ENCODE data around the gene MACROH2A2. TPM values are rescaled to one million over a fixed set of nuclear protein-coding genes. Genes with fewer than 3 reads are reported as not detected.

Gene MACROH2A2
- total and polyA plus RNA-seq, 2 experiments from 2014 or later, result 11.6 to 16.2 TPM

GRCh38 chr10:70139151-70139996, 86.7 kb downstream of the MACROH2A2 start:
- Histone ChIP-seq H3K79me2 (replicated peaks; ENCODE audit: insufficient read depth) (0 out of 2 replicates have a peak, but pooled peaks cover 1% of the 10 kb centered on the region), H3F3A (replicated peaks; ENCODE audit: low read depth) (no peaks in the 10 kb centered on the region), H3K4me1 (ENCODE audit: insufficient read depth) (0 out of 2 replicates have a peak, but pooled peaks cover under 1% of the 10 kb centered on the region), H3K4me2 (no peak overlapping the region), H3K27ac (ENCODE audit: low read depth) (no peak overlapping the region), H3K36me3 (ENCODE audit: insufficient read depth) (no peaks in the 10 kb centered on the region), H2AFZ (no peak overlapping the region), H3K4me3 (no peak overlapping the region), H3K27me3 (ENCODE audit: insufficient read depth) (peaks cover under 1% of the 10 kb centered on the region; the same call in 1 of the 2 replicates), H3K9me2 (ENCODE audit: insufficient read depth) (no peaks in the 10 kb centered on the region), H4K20me1 (replicated peaks; ENCODE audit: insufficient read depth) (no peaks in the 10 kb centered on the region)
- ATAC-seq (peak; percentile 82), DNase-seq (ENCODE audit: low spot score) (peak; percentile 33)
- no peak overlapping the region for H3K27ac Mint-ChIP-seq
- peaks cover 9% of the 10 kb centered on the region for H3K27me3 Mint-ChIP-seq (ENCODE audit: insufficient read depth, low read depth, poor library complexity)
- H3K4me3 Mint-ChIP-seq, result no peak overlapping the region
- peaks cover 3% of the 10 kb centered on the region for H3K4me1 Mint-ChIP-seq
- H3K36me3 Mint-ChIP-seq (ENCODE audit: low read depth), result peaks cover 3% of the 10 kb centered on the region; the same call in 2 of the 3 replicates
- no peak for TF ChIP-seq NANOG (IDR thresholded peaks at IDR 0.05; ENCODE audit: borderline replicate concordance)
- TF ChIP-seq, protein P1, sequence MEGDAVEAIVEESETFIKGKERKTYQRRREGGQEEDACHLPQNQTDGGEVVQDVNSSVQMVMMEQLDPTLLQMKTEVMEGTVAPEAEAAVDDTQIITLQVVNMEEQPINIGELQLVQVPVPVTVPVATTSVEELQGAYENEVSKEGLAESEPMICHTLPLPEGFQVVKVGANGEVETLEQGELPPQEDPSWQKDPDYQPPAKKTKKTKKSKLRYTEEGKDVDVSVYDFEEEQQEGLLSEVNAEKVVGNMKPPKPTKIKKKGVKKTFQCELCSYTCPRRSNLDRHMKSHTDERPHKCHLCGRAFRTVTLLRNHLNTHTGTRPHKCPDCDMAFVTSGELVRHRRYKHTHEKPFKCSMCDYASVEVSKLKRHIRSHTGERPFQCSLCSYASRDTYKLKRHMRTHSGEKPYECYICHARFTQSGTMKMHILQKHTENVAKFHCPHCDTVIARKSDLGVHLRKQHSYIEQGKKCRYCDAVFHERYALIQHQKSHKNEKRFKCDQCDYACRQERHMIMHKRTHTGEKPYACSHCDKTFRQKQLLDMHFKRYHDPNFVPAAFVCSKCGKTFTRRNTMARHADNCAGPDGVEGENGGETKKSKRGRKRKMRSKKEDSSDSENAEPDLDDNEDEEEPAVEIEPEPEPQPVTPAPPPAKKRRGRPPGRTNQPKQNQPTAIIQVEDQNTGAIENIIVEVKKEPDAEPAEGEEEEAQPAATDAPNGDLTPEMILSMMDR (conservative IDR thresholded peaks at IDR 0.05; ENCODE audit: low read depth in 2 of 2), result peak; percentile 28 to 46; a peak in 3 of 4 replicates
- no peaks in the 10 kb centered on the region for H3K9me3 Mint-ChIP-seq

- no peaks in the 10 kb centered on the region for H3K9me3 Mint-ChIP-seq
- ATAC-seq (no peak), DNase-seq (ENCODE audit: low spot score) (no peak)
- Histone ChIP-seq H3K4me2 (no peak overlapping the region), H3K4me3 (no peak overlapping the region), H3K79me2 (replicated peaks; ENCODE audit: insufficient read depth) (0 out of 2 replicates have a peak, but pooled peaks cover 7% of the 10 kb centered on the region), H3K9me2 (ENCODE audit: insufficient read depth) (no peaks in the 10 kb centered on the region), H3K36me3 (ENCODE audit: insufficient read depth) (no peaks in the 10 kb centered on the region), H3K27me3 (ENCODE audit: insufficient read depth) (peaks cover 5% of the 10 kb centered on the region; the same call in 1 of the 2 replicates), H4K20me1 (replicated peaks; ENCODE audit: insufficient read depth) (no peaks in the 10 kb centered on the region; the same call in 1 of the 2 replicates), H3F3A (replicated peaks; ENCODE audit: low read depth) (no peaks in the 10 kb centered on the region), H2AFZ (no peak overlapping the region), H3K27ac (ENCODE audit: low read depth) (no peak overlapping the region), H3K4me1 (ENCODE audit: insufficient read depth) (peaks cover 6% of the 10 kb centered on the region; the same call in 1 of the 2 replicates)
- peaks cover 9% of the 10 kb centered on the region for H3K27me3 Mint-ChIP-seq (ENCODE audit: insufficient read depth, low read depth, poor library complexity)
- H3K4me3 Mint-ChIP-seq, result no peak overlapping the region
- H3K36me3 Mint-ChIP-seq (ENCODE audit: low read depth), result peaks cover 3% of the 10 kb centered on the region; the same call in 2 of the 3 replicates
- H3K27ac Mint-ChIP-seq, result no peak overlapping the region
- peaks cover 8% of the 10 kb centered on the region for H3K4me1 Mint-ChIP-seq
- TF ChIP-seq JUNB (IDR thresholded peaks at IDR 0.05; ENCODE audit: unreplicated experiment) (no peak), STAT1 (IDR thresholded peaks at IDR 0.05; ENCODE audit: unreplicated experiment) (no peak)
- TF ChIP-seq, protein P2, sequence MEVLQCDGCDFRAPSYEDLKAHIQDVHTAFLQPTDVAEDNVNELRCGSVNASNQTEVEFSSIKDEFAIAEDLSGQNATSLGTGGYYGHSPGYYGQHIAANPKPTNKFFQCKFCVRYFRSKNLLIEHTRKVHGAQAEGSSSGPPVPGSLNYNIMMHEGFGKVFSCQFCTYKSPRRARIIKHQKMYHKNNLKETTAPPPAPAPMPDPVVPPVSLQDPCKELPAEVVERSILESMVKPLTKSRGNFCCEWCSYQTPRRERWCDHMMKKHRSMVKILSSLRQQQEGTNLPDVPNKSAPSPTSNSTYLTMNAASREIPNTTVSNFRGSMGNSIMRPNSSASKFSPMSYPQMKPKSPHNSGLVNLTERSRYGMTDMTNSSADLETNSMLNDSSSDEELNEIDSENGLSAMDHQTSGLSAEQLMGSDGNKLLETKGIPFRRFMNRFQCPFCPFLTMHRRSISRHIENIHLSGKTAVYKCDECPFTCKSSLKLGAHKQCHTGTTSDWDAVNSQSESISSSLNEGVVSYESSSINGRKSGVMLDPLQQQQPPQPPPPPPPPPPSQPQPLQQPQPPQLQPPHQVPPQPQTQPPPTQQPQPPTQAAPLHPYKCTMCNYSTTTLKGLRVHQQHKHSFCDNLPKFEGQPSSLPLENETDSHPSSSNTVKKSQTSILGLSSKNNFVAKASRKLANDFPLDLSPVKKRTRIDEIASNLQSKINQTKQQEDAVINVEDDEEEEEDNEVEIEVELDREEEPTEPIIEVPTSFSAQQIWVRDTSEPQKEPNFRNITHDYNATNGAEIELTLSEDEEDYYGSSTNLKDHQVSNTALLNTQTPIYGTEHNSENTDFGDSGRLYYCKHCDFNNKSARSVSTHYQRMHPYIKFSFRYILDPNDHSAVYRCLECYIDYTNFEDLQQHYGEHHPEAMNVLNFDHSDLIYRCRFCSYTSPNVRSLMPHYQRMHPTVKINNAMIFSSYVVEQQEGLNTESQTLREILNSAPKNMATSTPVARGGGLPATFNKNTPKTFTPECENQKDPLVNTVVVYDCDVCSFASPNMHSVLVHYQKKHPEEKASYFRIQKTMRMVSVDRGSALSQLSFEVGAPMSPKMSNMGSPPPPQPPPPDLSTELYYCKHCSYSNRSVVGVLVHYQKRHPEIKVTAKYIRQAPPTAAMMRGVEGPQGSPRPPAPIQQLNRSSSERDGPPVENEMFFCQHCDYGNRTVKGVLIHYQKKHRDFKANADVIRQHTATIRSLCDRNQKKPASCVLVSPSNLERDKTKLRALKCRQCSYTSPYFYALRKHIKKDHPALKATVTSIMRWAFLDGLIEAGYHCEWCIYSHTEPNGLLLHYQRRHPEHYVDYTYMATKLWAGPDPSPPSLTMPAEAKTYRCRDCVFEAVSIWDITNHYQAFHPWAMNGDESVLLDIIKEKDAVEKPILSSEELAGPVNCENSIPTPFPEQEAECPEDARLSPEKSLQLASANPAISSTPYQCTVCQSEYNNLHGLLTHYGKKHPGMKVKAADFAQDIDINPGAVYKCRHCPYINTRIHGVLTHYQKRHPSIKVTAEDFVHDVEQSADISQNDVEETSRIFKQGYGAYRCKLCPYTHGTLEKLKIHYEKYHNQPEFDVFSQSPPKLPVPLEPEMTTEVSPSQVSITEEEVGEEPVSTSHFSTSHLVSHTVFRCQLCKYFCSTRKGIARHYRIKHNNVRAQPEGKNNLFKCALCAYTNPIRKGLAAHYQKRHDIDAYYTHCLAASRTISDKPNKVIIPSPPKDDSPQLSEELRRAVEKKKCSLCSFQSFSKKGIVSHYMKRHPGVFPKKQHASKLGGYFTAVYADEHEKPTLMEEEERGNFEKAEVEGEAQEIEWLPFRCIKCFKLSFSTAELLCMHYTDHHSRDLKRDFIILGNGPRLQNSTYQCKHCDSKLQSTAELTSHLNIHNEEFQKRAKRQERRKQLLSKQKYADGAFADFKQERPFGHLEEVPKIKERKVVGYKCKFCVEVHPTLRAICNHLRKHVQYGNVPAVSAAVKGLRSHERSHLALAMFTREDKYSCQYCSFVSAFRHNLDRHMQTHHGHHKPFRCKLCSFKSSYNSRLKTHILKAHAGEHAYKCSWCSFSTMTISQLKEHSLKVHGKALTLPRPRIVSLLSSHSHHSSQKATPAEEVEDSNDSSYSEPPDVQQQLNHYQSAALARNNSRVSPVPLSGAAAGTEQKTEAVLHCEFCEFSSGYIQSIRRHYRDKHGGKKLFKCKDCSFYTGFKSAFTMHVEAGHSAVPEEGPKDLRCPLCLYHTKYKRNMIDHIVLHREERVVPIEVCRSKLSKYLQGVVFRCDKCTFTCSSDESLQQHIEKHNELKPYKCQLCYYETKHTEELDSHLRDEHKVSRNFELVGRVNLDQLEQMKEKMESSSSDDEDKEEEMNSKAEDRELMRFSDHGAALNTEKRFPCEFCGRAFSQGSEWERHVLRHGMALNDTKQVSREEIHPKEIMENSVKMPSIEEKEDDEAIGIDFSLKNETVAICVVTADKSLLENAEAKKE (CRISPR knock-in tag; IDR thresholded peaks at IDR 0.05), result no peak
Observed at GRCh38 chr10:70139997-70140250, 87.3 kb downstream of the MACROH2A2 start.

Data from GM23338 (cell line).